ENCODE measurements around the gene ADGRE1.
A peak's percentile ranks its signal among the peaks of the same experiment; 100 is the strongest.

Gene ADGRE1

DNA sequence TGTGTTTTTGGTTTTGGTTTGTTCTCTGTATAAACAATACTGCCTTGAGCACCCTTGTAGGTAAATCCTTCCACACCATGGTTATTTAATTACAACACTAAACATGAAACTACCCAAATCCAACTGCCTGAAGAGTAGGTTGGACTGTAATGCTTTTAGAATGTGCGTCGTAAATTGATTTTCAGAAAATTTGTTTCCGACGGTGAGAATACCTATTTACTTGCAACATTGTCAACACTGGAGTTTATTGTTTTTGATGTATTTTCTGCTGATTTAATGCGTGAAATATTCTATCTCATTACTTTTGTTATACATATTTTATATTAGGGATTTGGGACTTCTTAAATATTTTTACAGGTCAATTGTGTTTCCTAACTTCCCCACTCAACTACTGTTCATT, 48.2 kb downstream of the ADGRE1 start:
- no peak for TF ChIP-seq ZFP30 (CRISPR knock-in tag; IDR thresholded peaks at IDR 0.05)
- no peak for TF ChIP-seq TCF4 (CRISPR knock-in tag; IDR thresholded peaks at IDR 0.05; ENCODE audit: borderline replicate concordance)
- TF ChIP-seq CSRNP3 (CRISPR knock-in tag; IDR thresholded peaks at IDR 0.05): no peak
- TF ChIP-seq ARNTL (CRISPR knock-in tag; IDR thresholded peaks at IDR 0.05; ENCODE audit: borderline replicate concordance, low read depth): no peak
- TF ChIP-seq ISL1 (CRISPR knock-in tag; IDR thresholded peaks at IDR 0.05): no peak
- TF ChIP-seq GLIS3 (CRISPR knock-in tag; IDR thresholded peaks at IDR 0.05): no peak
- no peak for TF ChIP-seq BACH2 (CRISPR knock-in tag; IDR thresholded peaks at IDR 0.05; ENCODE audit: borderline replicate concordance)
- TF ChIP-seq PATZ1 (CRISPR knock-in tag; IDR thresholded peaks at IDR 0.05; ENCODE audit: borderline replicate concordance): no peak
- no peak for TF ChIP-seq TOX (CRISPR knock-in tag; IDR thresholded peaks at IDR 0.05; ENCODE audit: borderline replicate concordance)
- no peak for TF ChIP-seq SNAI2 (CRISPR knock-in tag; IDR thresholded peaks at IDR 0.05)
- no peak for ATAC-seq

GRCh38 chr19:6945733-6946132, 58.4 kb downstream of the ADGRE1 start:
- no peak for TF ChIP-seq PATZ1 (CRISPR knock-in tag; IDR thresholded peaks at IDR 0.05; ENCODE audit: borderline replicate concordance)
- no peak for TF ChIP-seq ARNTL (CRISPR knock-in tag; IDR thresholded peaks at IDR 0.05; ENCODE audit: borderline replicate concordance, low read depth)
- no peak for TF ChIP-seq GLIS3 (CRISPR knock-in tag; IDR thresholded peaks at IDR 0.05)
- TF ChIP-seq ISL1 (CRISPR knock-in tag; IDR thresholded peaks at IDR 0.05): no peak
- no peak for TF ChIP-seq ESRRG (CRISPR knock-in tag; IDR thresholded peaks at IDR 0.05)
- no peak for TF ChIP-seq TCF4 (CRISPR knock-in tag; IDR thresholded peaks at IDR 0.05; ENCODE audit: borderline replicate concordance)
- TF ChIP-seq OSR1 (CRISPR knock-in tag; IDR thresholded peaks at IDR 0.05): no peak
- TF ChIP-seq ZC3H10 (CRISPR knock-in tag; IDR thresholded peaks at IDR 0.05): no peak
- no peak for TF ChIP-seq CREB5 (CRISPR knock-in tag; IDR thresholded peaks at IDR 0.05; ENCODE audit: low read depth)
- TF ChIP-seq ZFP3 (CRISPR knock-in tag; IDR thresholded peaks at IDR 0.05): no peak
- TF ChIP-seq BACH2 (CRISPR knock-in tag; IDR thresholded peaks at IDR 0.05; ENCODE audit: borderline replicate concordance): no peak
- TF ChIP-seq ZNF565 (CRISPR knock-in tag; conservative IDR thresholded peaks at IDR 0.05; ENCODE audit: low read depth): no peak
- TF ChIP-seq ZFP30 (CRISPR knock-in tag; IDR thresholded peaks at IDR 0.05): no peak
- no peak for ATAC-seq

GRCh38 chr19:6947745-6948144, 60.4 kb downstream of the ADGRE1 start:
- TF ChIP-seq RARB (CRISPR knock-in tag; IDR thresholded peaks at IDR 0.05) (no peak), PPARA (CRISPR knock-in tag; IDR thresholded peaks at IDR 0.05; ENCODE audit: borderline replicate concordance) (no peak), GLIS3 (CRISPR knock-in tag; IDR thresholded peaks at IDR 0.05) (no peak), ISL1 (CRISPR knock-in tag; IDR thresholded peaks at IDR 0.05) (no peak), POU6F1 (CRISPR knock-in tag; IDR thresholded peaks at IDR 0.05; ENCODE audit: borderline replicate concordance, low read depth) (no peak), ZFP30 (CRISPR knock-in tag; IDR thresholded peaks at IDR 0.05) (no peak), ZNF70 (CRISPR knock-in tag; IDR thresholded peaks at IDR 0.05) (no peak), ZFP3 (CRISPR knock-in tag; IDR thresholded peaks at IDR 0.05) (no peak), PATZ1 (CRISPR knock-in tag; IDR thresholded peaks at IDR 0.05; ENCODE audit: borderline replicate concordance) (no peak), CSDC2 (CRISPR knock-in tag; IDR thresholded peaks at IDR 0.05) (no peak), ZNF565 (CRISPR knock-in tag; conservative IDR thresholded peaks at IDR 0.05; ENCODE audit: low read depth) (no peak), TCF4 (CRISPR knock-in tag; IDR thresholded peaks at IDR 0.05; ENCODE audit: borderline replicate concordance) (no peak), CSRNP3 (CRISPR knock-in tag; IDR thresholded peaks at IDR 0.05) (no peak)
- ATAC-seq: peak; percentile 85

Data from SK-N-SH treated with all-trans-retinoic acid at 6 μM for 48 hours (cell line).